DMS79 treated with DMSO at 0.1 percent for 48 hours (cell line): ENCODE results near the gene KIR2DL4.
"Not testable (repeated sequence)": the region's sequence is repeated elsewhere in the genome, so short reads cannot be mapped to it uniquely, and the experiment has no call there.

Experiments used
- DNase-seq: peaks from one replicate; lab custom pipeline; 2025; lab: John Stamatoyannopoulos, UW

Gene KIR2DL4

GRCh38 chr19:54803410-54803809 is at the start of gene KIR2DL4:
Gene KIR2DL4 (plus strand): TSS chr19:54803610. CDS start chr19:54803652, 42 bp downstream.
- no peak for DNase-seq

- not testable (repeated sequence) for DNase-seq
Measured at GRCh38 chr19:54756204-54757110, 47.0 kb upstream of the KIR2DL4 start.

GRCh38 chr19:54758577-54758976 is 44.8 kb upstream of the KIR2DL4 start:
- DNase-seq: not testable (repeated sequence)

DNA sequence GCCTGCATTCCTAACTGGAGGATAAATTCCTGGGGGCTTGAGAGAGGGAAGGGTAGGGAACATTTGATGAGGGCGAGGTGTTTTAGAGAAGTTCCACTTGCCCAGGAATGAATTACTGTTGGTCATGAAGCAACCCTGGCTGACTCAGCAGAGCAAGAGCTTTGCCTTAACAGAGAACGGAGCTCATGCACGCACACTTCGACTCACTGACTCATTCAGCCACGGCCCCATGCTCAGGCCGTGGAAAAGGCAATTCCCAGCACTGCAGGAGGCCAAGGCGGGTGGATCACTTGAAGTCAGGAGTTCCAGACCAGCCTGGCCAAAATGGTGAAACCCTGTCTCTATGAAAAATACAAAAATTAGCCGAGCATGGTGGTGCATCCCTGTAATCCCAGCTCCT is 39.2 kb upstream of the KIR2DL4 start:
- not testable (repeated sequence) for DNase-seq

DNA sequence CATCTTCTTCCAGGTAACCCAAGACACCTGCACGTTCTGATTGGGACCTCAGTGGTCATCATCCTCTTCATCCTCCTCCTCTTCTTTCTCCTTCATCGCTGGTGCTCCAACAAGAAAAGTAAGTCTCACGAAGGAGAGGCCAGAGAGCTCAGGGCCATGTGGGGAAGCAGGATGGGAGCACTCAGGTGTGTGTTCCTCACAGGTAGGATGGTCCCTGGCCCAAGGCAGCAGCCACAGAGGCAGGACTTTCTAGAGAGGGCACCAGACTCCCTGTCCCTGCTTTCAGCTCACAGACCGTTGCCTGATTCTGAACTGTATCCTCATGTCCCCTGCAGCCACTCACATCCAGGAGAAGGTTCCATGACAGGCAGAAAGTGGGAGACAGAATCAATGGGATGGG is 36.9 kb upstream of the KIR2DL4 start:
- not testable (repeated sequence) for DNase-seq

GRCh38 chr19:54769646-54770045 is 33.8 kb upstream of the KIR2DL4 start, which contains the start of gene KIR2DL1:
Gene KIR2DL1 (plus strand): TSS chr19:54769793. CDS start chr19:54769851, 58 bp downstream.
- not testable (repeated sequence) for DNase-seq

DNA sequence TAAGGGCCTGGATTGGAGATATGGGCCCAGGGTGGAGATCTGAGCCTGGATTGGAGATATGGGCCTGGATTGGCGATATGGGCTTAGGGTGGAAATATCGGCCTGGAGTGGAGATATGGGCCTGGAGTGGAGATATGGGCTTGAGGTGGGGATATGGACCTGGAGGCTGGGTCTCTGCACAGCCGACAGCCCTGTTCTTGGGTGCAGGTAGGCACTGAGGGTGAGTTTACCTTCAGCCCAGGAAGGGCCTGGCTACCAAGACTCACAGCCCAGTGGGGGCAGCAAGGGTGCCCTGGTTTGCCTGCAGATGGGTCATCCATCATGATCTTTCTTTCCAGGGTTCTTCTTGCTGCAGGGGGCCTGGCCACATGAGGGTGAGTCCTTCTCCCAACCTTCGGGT is 32.9 kb upstream of the KIR2DL4 start:
- not testable (repeated sequence) for DNase-seq

DNA sequence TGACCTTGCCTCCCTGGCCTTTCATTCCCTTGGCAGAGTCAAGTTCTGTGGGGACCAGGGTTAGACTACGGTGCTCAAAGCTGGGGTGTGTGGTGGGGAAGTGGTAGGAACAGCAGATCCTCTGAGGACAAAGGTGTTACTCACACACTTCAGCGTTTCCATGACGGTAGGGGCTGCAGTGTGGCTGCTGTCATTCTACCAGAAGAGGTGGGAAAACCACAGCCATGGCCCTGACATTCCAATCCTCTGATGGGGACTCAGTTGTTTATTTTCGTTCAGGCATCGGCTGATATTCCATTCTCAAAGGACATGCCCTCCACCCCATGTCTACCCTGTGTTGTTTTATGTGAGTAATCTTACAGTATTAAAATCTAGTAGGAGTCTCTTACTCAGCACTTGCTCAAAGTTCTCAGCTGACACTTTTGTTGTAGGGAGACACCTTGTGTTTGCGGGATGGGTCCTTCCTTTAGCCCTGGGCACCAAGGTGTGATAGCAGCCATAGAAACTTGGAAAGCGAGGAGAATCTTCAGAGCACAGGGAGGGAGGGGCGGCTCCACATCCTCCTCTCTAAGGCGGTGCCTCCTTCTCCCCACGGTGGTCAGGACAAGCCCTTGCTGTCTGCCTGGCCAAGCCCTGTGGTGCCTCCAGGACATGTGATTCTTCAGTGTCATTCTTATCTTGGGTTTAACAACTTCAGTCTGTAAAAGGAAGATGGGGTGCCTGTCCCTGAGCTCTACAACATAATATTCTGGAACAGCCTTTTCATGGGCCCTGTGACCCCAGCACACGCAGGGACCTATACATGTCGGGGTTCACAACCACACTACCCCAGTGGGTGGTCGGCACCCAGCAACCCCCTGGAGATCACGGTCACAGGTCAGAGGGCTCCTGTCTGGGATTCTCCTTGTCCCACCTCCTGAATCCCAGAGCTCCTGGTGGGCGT is 32.1 kb upstream of the KIR2DL4 start:
- not testable (repeated sequence) for DNase-seq

GRCh38 chr19:54772666-54773065 is 30.7 kb upstream of the KIR2DL4 start:
- not testable (repeated sequence) for DNase-seq

GRCh38 chr19:54775095-54775815 is 28.2 kb upstream of the KIR2DL4 start:
- DNase-seq: not testable (repeated sequence)

DNA sequence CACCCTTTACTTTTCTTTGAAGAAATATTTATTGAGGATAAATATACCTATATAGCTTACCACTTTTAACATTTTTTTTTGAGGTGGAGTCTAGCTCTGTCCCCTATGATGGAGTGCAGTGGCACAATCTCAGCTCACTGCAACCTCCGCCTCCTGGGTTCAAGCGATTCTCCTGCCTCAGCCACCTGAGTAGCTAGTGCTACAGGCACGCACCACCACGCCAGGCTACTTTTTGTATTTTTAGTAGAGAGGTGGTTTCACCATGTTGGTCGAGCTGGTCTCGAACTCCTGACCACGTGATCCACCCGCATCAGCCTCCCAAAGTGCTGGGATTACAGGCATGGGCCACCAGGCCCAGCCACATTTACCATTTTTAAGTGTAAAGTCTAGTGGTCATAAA is 27.6 kb upstream of the KIR2DL4 start:
- DNase-seq: not testable (repeated sequence)

GRCh38 chr19:54777851-54778250 is 25.6 kb upstream of the KIR2DL4 start:
- not testable (repeated sequence) for DNase-seq

- not testable (repeated sequence) for DNase-seq
Measured at GRCh38 chr19:54778896-54779295, 24.5 kb upstream of the KIR2DL4 start.

DNA sequence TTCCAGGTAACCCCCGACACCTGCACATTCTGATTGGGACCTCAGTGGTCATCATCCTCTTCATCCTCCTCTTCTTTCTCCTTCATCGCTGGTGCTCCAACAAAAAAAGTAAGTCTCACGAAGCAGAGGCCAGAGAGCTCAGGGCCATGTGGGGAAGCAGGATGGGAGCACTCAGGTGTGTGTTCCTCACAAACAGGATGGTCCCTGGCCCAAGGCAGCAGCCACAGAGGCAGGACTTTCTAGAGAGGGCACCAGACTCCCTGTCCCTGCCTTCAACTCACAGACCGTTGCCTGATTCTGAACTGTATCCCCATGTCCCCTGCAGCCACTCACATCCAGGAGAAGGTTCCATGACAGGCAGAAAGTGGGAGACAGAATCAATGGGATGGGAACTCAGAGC is 20.5 kb upstream of the KIR2DL4 start:
- DNase-seq: not testable (repeated sequence)

DNA sequence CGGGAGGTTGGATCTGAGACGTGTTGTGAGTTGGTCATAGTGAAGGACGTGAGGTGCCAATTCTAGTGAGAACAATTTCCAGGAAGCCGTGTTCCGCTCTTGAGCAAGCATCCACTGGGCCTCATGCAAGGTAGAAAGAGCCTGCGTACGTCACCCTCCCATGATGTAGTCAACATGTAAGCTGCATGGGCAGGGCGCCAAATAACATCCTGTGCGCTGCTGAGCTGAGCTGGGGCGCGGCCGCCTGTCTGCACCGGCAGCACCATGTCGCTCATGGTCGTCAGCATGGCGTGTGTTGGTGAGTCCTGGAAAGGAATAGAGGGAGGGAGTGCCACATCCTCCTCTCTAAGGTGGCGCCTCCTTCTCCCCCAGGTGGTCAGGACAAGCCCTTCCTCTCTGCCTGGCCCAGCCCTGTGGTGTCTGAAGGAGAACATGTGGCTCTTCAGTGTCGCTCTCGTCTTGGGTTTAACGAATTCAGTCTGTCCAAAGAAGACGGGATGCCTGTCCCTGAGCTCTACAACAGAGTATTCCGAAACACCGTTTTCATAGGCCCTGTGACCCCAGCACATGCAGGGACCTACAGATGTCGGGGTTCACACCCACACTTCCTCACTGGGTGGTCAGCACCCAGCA is 17.2 kb upstream of the KIR2DL4 start:
- not testable (repeated sequence) for DNase-seq

DNA sequence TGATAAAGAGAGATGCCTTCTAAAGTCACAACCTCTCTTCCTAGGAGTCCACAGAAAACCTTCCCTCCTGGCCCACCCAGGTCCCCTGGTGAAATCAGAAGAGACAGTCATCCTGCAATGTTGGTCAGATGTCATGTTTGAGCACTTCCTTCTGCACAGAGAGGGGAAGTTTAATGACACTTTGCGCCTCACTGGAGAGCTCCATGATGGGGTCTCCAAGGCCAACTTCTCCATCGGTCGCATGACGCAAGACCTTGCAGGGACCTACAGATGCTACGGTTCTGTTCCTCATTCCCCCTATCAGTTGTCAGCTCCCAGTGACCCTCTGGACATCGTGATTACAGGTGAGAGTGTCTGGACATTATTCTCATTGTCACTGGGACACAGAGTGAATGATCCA is 15.3 kb upstream of the KIR2DL4 start:
- DNase-seq: not testable (repeated sequence)

- no peak for DNase-seq
Measured at GRCh38 chr19:54790711-54791110, 12.7 kb upstream of the KIR2DL4 start.

DNA sequence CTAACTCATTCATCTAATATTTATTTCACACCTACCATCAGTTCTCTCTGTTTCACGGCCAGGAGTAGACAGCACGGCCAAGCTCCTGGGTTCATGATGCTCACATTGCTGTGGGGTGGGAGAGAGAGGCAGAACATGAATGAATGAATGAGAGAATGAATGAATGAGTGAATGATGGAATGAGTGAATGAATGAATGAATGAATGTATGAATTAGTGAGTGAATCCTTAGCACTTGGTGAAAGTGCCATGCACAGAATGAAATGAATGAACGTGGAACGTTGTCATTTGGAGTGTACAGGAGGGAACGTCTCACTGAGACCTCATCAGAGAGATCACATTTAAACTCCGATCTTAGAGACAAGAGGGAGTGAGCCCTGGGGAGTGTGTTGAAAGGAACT is 11.9 kb upstream of the KIR2DL4 start:
- no peak for DNase-seq

GRCh38 chr19:54792814-54793213 is 10.6 kb upstream of the KIR2DL4 start:
- DNase-seq: no peak

- no peak for DNase-seq
Measured at GRCh38 chr19:54795758-54796157, 7.7 kb upstream of the KIR2DL4 start.

- no peak for DNase-seq
Measured at GRCh38 chr19:54804101-54804500, 691 bp downstream of the KIR2DL4 start.
